Thoracic aorta (tissue), 2 donors: Measurements from ENCODE around the gene GID4. TPM values are rescaled to one million over a fixed set of nuclear protein-coding genes. Genes with fewer than 3 reads are reported as not detected.

Experiments
- ATAC-seq: fragments of 150-250 bp; one replicate; pipeline ENCODE4 v1.8.0; 2017; ENCODE audit warnings: low read depth; ENCODE audit not compliant: insufficient number of reproducible peaks, low FRiP score
- DNase-seq: peaks from one replicate; pipeline ENCODE4 v3.0.0-alpha.2; 2020; ENCODE audit warnings: low spot score
- H3K27ac ChIP-seq, 2 donors: fragments of 200-600 bp; sonication (generic); 1 replicate in 1 of 2; 2 replicates in 1 of 2; pipeline ENCODE4 v1.5.1; 2016; ENCODE audit warnings: mild to moderate bottlenecking in 2 of 2, moderate library complexity in 2 of 2
- H3K27me3 ChIP-seq: fragments of 200-600 bp; sonication (generic); replicated peaks from 2 replicates; pipeline ENCODE4 v1.6.0; 2016; ENCODE audit warnings: mild to moderate bottlenecking; ENCODE audit not compliant: insufficient read depth
- H3K36me3 ChIP-seq: fragments of 200-600 bp; sonication (generic); one replicate; pipeline ENCODE4 v1.5.1; 2016
- H3K4me1 ChIP-seq, 2 donors: fragments of 200-600 bp; sonication (generic); 1 replicate in 1 of 2; 2 replicates in 1 of 2; pipeline versions ENCODE4 v1.5.1 to v1.6.0; 2016; ENCODE audit warnings: low read depth in 2 of 2, mild to moderate bottlenecking in 1 of 2; ENCODE audit not compliant: control insufficient read depth in 1 of 2
- H3K4me3 ChIP-seq: fragments of 200-600 bp; sonication (generic); 2 replicates; pipeline ENCODE4 v1.5.1; 2016; ENCODE audit warnings: mild to moderate bottlenecking
- H3K9me3 ChIP-seq: fragments of 200-600 bp; sonication (generic); 2 replicates; pipeline ENCODE4 v1.5.1; 2016
- total RNA-seq, 2 donors: library from RNA; depleted of rRNA; stranded (reverse); fragments of >200 nt; gene quantifications; one replicate each; pipeline versions ENCODE4 v1.1.0 to v1.2.3, GENCODE V29; 2016
- TF ChIP-seq, protein P1 (sequence below): fragments of 200-600 bp; sonication (generic); IDR thresholded peaks from one replicate; pipeline ENCODE4 v1.5.1; 2019; ENCODE audit warnings: antibody characterized with exemption

Gene GID4
- total RNA-seq, 2 donors from 2014 or later: 13.5 to 16.4 TPM

DNA sequence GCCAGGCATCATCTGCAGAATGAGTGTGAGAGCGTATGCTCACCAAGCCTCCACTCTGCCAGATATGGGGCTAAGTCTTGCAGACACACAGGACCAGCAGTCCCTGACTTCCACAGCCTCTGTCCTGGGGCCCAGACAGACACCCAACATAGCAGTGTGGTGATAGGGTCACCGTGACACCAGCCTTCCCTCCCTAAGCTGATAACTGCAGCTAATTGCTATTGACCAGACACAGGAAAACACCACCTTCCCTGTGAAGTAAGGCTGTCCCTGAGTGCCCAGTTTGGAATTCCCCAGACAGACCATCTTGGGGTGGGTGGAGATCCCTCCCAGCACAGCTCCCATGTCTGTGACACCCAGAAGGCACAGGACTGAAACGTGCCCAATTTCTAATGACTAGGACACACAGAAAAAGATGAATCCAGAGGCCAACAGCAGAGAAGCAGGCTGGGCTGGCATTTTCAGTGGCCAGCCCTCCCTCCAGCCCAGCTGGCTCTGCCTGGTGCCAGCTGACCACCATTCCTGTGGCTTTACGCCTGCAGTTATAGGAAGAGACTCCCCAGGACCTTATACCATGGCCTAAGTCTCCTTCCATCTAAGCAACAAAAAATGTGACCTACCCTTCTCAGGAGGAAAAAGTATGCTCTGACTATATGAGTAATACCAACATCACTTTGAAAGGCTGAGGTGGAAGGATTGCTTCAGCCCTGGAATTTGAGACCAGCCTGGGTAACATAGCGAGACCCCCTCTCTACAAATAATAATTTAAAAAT lies 30.5 kb upstream of the GID4 start:
- Histone ChIP-seq H3K27me3 (no peaks in the 10 kb centered on the region), H3K9me3 (no peaks in the 10 kb centered on the region), H3K4me3 (no peak overlapping the region), H3K27ac (no peak overlapping the region), H3K4me1 (no peaks in the 10 kb centered on the region), H3K36me3 (no peaks in the 10 kb centered on the region)
- no peak for DNase-seq
- TF ChIP-seq, protein P1, sequence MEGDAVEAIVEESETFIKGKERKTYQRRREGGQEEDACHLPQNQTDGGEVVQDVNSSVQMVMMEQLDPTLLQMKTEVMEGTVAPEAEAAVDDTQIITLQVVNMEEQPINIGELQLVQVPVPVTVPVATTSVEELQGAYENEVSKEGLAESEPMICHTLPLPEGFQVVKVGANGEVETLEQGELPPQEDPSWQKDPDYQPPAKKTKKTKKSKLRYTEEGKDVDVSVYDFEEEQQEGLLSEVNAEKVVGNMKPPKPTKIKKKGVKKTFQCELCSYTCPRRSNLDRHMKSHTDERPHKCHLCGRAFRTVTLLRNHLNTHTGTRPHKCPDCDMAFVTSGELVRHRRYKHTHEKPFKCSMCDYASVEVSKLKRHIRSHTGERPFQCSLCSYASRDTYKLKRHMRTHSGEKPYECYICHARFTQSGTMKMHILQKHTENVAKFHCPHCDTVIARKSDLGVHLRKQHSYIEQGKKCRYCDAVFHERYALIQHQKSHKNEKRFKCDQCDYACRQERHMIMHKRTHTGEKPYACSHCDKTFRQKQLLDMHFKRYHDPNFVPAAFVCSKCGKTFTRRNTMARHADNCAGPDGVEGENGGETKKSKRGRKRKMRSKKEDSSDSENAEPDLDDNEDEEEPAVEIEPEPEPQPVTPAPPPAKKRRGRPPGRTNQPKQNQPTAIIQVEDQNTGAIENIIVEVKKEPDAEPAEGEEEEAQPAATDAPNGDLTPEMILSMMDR: no peak
- no peak for ATAC-seq

- H3K36me3 ChIP-seq: peaks cover under 1% of the 10 kb centered on the region
- ATAC-seq: no peak
These were observed 29.4 kb upstream of the GID4 start for GRCh38 chr17:18009609-18010420.

GRCh38 chr17:18011286-18011685 lies 27.9 kb upstream of the GID4 start:
- TF ChIP-seq, protein P1: no peak
- no peaks in the 10 kb centered on the region for H3K9me3 ChIP-seq
- no peak overlapping the region for H3K27ac ChIP-seq
- no peaks in the 10 kb centered on the region for H3K4me1 ChIP-seq
- ATAC-seq: no peak
- no peaks in the 10 kb centered on the region for H3K27me3 ChIP-seq
- H3K4me3 ChIP-seq: no peak overlapping the region
- DNase-seq: no peak
- H3K36me3 ChIP-seq: peaks cover 12% of the 10 kb centered on the region

More at GRCh38 chr17:18009609-18010420, 29.4 kb upstream of the GID4 start:
- DNase-seq: no peak
- Histone ChIP-seq H3K9me3 (no peaks in the 10 kb centered on the region), H3K4me1 (no peaks in the 10 kb centered on the region), H3K27me3 (no peaks in the 10 kb centered on the region), H3K4me3 (no peak overlapping the region), H3K27ac (no peak overlapping the region)
- TF ChIP-seq, protein P1: no peak

DNA sequence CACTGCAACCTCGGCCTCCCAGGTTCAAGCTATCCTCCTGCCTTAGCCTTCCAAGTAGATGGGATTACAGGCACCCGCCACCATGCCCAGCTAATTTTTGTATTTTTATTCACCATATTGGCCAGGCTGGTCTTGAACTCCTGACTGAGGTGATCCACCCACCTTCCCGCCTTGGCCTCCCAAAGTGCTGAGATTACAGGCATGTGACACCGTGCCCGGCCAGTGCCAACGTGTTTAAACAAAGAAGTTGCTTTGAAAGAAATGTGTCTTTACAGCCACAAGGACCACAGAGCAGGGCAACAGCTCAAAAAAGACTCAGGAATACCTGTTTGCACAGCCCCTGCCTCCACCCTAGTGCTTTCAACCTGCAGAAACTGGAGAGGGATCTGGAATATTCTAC lies 25.2 kb upstream of the GID4 start:
- no peak for ATAC-seq
- TF ChIP-seq, protein P1: no peak
- Histone ChIP-seq H3K9me3 (no peaks in the 10 kb centered on the region), H3K27ac (no peak overlapping the region), H3K36me3 (peaks cover 18% of the 10 kb centered on the region), H3K4me1 (peaks cover 0 to 4% of the 10 kb centered on the region in 2 donors), H3K4me3 (no peak overlapping the region), H3K27me3 (no peaks in the 10 kb centered on the region)
- DNase-seq: no peak

DNA sequence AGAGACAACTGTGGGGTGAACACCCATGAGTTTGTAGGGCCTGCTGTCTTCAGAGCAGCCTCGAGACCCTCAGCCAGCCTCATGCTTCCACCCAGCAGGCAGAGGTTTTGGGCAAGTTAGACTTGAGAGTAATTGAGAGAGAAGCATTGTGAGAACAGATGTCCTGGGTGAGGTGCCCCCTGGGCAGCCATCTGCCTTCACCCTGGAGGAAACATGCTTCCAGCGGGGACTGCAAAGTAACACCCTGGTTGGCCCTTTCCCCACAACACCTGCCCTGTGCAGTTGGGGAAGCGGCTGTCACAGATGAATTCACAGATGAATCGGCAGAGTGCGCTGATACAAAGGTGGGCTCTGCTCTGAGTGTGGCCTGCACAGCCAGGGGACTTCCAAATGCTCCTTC lies 23.6 kb upstream of the GID4 start:
- H3K36me3 ChIP-seq: peaks cover 18% of the 10 kb centered on the region
- H3K4me1 ChIP-seq: peaks cover 0 to 4% of the 10 kb centered on the region in 2 donors
- DNase-seq (no peak), ATAC-seq (no peak)
- no peaks in the 10 kb centered on the region for H3K27me3 ChIP-seq
- TF ChIP-seq, protein P1: no peak
- no peak overlapping the region for H3K4me3 ChIP-seq
- H3K9me3 ChIP-seq: no peaks in the 10 kb centered on the region
- no peak overlapping the region for H3K27ac ChIP-seq
